ENCODE results near the gene LPP. TPM values are rescaled to one million over a fixed set of nuclear protein-coding genes. Genes with fewer than 3 reads are reported as not detected.
A peak's percentile ranks its signal among the peaks of the same experiment; 100 is the strongest.

Gene LPP
- total RNA-seq, 2 experiments from 2014 or later: 27.5 to 31.8 TPM

DNA sequence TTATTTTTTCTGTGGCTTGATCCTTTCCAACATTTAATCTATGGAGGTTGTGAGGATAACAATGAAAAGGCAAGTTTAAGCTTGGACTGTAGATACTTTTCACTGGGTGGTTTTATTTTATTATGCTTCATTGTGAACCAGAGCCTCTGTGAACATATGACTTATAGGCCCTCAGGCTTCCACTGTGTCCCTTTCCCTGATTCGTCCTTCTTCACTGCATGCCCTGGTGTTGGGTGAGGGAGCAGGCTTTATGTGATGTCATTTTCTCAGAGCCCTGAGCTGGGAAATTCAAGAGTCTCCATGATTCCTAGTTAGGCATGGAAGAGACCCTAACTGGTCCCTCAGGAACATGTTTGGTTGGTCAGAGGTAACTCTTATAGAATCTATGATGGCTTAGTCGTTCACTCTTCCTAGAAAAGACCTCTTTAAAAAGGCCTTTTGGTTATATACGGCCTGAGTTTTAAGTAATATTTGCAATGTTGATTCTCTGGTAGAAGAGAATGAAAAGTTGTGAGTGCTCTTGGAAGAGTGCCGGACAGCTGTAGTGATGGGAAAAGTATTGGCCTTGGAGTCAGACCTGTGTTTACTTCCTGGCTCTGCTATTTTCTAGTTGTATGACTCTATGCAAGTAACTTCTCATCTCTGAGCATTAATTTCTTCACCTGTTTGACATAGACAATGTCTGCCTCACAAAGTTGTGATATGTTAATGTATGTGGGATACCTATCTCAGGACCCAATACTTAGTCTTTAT, 168.4 kb downstream of the LPP start:
- DNase-seq: no peak
- Mint-ChIP-seq H3K27ac (peak overlapping the region; percentile 68), H3K4me3 (peak overlapping the region; percentile 22), H3K9me3 (no peaks in the 10 kb centered on the region), H3K4me1 (ENCODE audit: low read depth) (peaks cover 54% of the 10 kb centered on the region), H3K27me3 (ENCODE audit: low read depth) (no peaks in the 10 kb centered on the region), H3K36me3 (ENCODE audit: low read depth) (peaks cover 6% of the 10 kb centered on the region)
- CTCF ChIA-PET: interaction anchor here (0.6 to 1.3 kb wide), 4 partner anchors 23 to 1795 kb away, joined by 3 to 4 read pairs (median 3); no protein-coding TSS in a partner anchor
- intact Hi-C loops (cut with micrococcal nuclease): loop anchor here (2.0 to 5.0 kb wide), 3 partner anchors 68 to 520 kb away; no protein-coding TSS in a partner anchor

DNA sequence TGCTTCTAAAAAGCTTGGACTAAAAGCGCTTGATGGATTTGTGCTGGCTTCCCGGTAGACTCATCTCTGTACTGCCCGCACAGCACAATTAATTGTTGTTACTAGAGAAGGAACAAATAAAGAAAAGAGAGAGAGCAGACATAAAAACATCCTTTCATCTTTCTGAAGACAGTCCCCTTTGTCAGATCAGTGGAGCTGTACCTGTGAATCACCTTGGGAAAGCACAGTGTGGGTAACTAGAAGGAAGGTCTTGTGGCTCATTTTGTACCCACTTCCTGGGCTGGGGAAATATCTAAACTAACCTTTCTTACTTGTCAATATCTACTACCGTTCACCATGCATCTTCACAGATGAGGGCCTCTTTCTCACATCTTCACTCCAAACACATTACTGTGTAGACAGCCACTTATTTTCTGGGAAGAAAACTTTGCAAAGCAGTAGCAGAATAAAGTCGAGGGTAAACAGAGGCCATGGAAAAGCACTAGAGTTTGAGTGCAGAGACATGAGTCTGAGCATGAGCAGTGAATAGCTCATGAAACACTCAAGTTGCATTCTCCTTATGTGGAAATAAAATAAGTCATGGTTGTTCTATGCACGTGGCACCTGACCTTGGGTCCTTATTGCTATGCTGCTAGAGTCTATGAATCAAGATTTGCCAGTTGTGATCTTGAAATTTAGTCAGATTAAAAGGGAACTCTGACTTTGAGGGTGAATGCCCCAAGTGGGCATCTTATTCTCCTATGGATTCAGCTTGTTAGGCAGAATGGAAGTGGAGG, 169.3 kb downstream of the LPP start:
- Mint-ChIP-seq H3K4me1 (ENCODE audit: low read depth) (peaks cover 52% of the 10 kb centered on the region), H3K36me3 (ENCODE audit: low read depth) (peaks cover 6% of the 10 kb centered on the region), H3K27me3 (ENCODE audit: low read depth) (no peaks in the 10 kb centered on the region), H3K9me3 (no peaks in the 10 kb centered on the region), H3K4me3 (peak overlapping the region; percentile 22), H3K27ac (peak overlapping the region; percentile 68)
- DNase-seq: peak; percentile 79
- CTCF ChIA-PET: interaction anchor here (0.6 to 1.3 kb wide), 8 partner anchors 24 to 1796 kb away, joined by 3 to 4 read pairs (median 3); no protein-coding TSS in a partner anchor
- intact Hi-C loops (cut with micrococcal nuclease): loop anchor here (1.0 to 5.0 kb wide), 19 partner anchors 14 to 594 kb away; no protein-coding TSS in a partner anchor

GRCh38 chr3:188326111-188326510, 172.2 kb downstream of the LPP start:
- Mint-ChIP-seq H3K27me3 (ENCODE audit: low read depth) (no peaks in the 10 kb centered on the region), H3K9me3 (no peaks in the 10 kb centered on the region), H3K36me3 (ENCODE audit: low read depth) (peaks cover 6% of the 10 kb centered on the region), H3K4me1 (ENCODE audit: low read depth) (peaks cover 68% of the 10 kb centered on the region), H3K4me3 (no peak overlapping the region), H3K27ac (no peak overlapping the region)
- CTCF ChIA-PET: interaction anchor here (0.6 kb wide), 1 partner anchor 409 kb away, joined by 4 read pairs; no protein-coding TSS in a partner anchor
- intact Hi-C loops (cut with micrococcal nuclease): no loop called here
- no peak for DNase-seq

GRCh38 chr3:188326968-188327367, 173.0 kb downstream of the LPP start:
- peaks cover 6% of the 10 kb centered on the region for H3K36me3 Mint-ChIP-seq (ENCODE audit: low read depth)
- CTCF ChIA-PET: interaction anchor here (1.3 to 1.4 kb wide), 2 partner anchors 43 to 586 kb away, joined by 3 to 5 read pairs; no protein-coding TSS in a partner anchor
- no peak overlapping the region for H3K4me3 Mint-ChIP-seq
- H3K9me3 Mint-ChIP-seq: no peaks in the 10 kb centered on the region
- DNase-seq: no peak
- H3K4me1 Mint-ChIP-seq (ENCODE audit: low read depth): peaks cover 70% of the 10 kb centered on the region
- no peaks in the 10 kb centered on the region for H3K27me3 Mint-ChIP-seq (ENCODE audit: low read depth)
- no peak overlapping the region for H3K27ac Mint-ChIP-seq
- intact Hi-C loops (cut with micrococcal nuclease): no loop called here

- CTCF ChIA-PET: interaction anchor here (1.3 to 1.4 kb wide), 2 partner anchors 43 to 587 kb away, joined by 3 to 5 read pairs; no protein-coding TSS in a partner anchor
- Mint-ChIP-seq H3K27me3 (ENCODE audit: low read depth) (no peaks in the 10 kb centered on the region), H3K36me3 (ENCODE audit: low read depth) (peaks cover 6% of the 10 kb centered on the region), H3K4me3 (no peak overlapping the region), H3K27ac (no peak overlapping the region), H3K4me1 (ENCODE audit: low read depth) (peaks cover 65% of the 10 kb centered on the region), H3K9me3 (no peaks in the 10 kb centered on the region)
- intact Hi-C loops (cut with micrococcal nuclease): no loop called here
- no peak for DNase-seq
Observed at GRCh38 chr3:188327433-188327832, 173.5 kb downstream of the LPP start.

DNA sequence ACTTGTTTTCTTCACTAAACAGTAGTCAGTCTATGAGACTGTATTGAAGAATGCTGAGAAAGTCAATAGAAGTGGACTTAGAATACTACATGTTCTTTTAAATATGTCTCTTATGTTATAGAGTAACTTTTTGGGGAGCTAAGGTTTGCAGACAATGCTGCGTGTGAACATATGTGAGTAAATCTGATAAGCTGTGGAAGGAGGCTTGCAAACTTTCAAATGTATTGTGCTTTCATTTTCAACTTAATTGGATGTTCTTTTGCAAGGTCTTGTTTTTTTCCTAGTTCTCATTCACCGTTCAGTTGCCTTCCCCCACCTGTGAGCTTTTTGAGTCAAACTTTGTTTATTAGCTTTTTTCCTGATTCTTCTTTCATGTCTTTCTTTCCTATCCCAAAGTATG, 176.2 kb downstream of the LPP start:
- peak overlapping the region; percentile 39 for H3K27ac Mint-ChIP-seq
- CTCF ChIA-PET: interaction anchor here (0.7 kb wide), 1 partner anchor 10 kb away, joined by 3 read pairs; no protein-coding TSS in a partner anchor

DNA sequence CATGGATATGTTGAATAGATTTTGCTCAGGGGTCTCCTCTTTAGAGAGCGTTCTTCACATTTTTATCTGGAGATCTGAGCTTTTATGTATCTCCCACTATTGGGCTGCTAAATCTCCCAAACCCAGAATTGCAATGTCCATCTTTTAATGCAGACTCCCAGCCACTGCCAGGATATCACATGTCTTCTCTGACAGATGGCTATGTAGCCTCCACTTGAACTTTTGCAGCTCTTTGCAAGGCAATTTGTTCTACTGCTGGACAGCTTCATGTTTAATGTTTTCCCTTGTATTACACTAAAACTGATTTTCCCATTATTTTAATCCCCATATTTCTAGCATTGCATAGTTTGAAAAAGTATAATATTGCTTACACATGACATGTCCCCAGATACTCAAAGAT, 177.2 kb downstream of the LPP start:
- intact Hi-C loops (cut with micrococcal nuclease): no loop called here
- Mint-ChIP-seq H3K4me3 (no peak overlapping the region), H3K27ac (no peak overlapping the region), H3K27me3 (ENCODE audit: low read depth) (no peaks in the 10 kb centered on the region), H3K9me3 (no peaks in the 10 kb centered on the region), H3K36me3 (ENCODE audit: low read depth) (peaks cover 4% of the 10 kb centered on the region), H3K4me1 (ENCODE audit: low read depth) (peaks cover 35% of the 10 kb centered on the region)
- DNase-seq: no peak
- CTCF ChIA-PET: no interaction called here

More for the DNA sequence above, 176.2 kb downstream of the LPP start:
- H3K4me1 Mint-ChIP-seq (ENCODE audit: low read depth): peaks cover 41% of the 10 kb centered on the region
- H3K9me3 Mint-ChIP-seq: no peaks in the 10 kb centered on the region
- H3K27me3 Mint-ChIP-seq (ENCODE audit: low read depth): no peaks in the 10 kb centered on the region
- peaks cover 8% of the 10 kb centered on the region for H3K36me3 Mint-ChIP-seq (ENCODE audit: low read depth)
- intact Hi-C loops (cut with micrococcal nuclease): no loop called here
- no peak for DNase-seq
- H3K4me3 Mint-ChIP-seq: no peak overlapping the region

DNA sequence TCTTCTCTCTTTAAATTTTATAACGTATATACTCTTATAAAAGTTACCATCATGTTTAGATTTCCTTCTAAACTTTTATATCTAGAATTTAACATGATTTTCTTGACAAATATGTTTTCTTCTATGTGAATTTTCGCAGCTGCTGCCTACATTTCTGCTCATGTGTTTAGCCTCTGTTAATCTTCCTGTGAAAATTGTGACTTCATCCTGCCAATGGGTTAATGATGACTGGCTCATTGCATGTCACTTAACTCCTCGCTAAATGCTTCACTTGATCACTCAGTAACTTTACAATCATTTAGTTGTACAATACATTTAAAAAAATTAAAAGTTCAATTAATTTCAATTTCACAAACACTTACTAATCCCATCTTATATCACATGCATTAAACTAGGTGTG, 178.1 kb downstream of the LPP start:
- H3K27ac Mint-ChIP-seq: no peak overlapping the region
- DNase-seq: no peak
- H3K9me3 Mint-ChIP-seq: no peaks in the 10 kb centered on the region
- intact Hi-C loops (cut with micrococcal nuclease): no loop called here
- no peaks in the 10 kb centered on the region for H3K27me3 Mint-ChIP-seq (ENCODE audit: low read depth)
- H3K4me3 Mint-ChIP-seq: no peak overlapping the region
- CTCF ChIA-PET: no interaction called here
- H3K36me3 Mint-ChIP-seq (ENCODE audit: low read depth): peaks cover 2% of the 10 kb centered on the region
- H3K4me1 Mint-ChIP-seq (ENCODE audit: low read depth): peaks cover 29% of the 10 kb centered on the region

DNA sequence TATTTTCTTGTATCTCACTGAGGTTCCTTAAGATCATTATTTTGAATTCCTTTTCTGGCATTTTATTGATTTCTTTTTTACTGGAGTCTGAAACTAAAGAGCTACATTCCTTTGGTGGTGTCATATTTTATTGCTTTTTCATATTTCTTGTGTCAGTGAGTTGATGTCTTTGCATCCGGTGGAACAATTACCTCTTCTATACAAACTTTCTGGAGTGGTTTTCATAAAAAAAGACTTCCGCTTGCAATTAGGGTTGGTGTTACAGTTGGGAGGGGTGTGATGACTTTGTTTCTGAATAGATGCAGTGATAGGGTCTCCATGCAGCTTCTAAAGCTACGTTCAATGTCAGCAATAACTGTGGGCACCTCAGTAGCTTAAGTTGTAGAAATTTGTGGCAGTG, 181.7 kb downstream of the LPP start:
- Mint-ChIP-seq H3K4me3 (no peak overlapping the region), H3K27me3 (ENCODE audit: low read depth) (no peaks in the 10 kb centered on the region), H3K36me3 (ENCODE audit: low read depth) (peaks cover 2% of the 10 kb centered on the region), H3K27ac (no peak overlapping the region), H3K4me1 (ENCODE audit: low read depth) (peaks cover 30% of the 10 kb centered on the region), H3K9me3 (no peaks in the 10 kb centered on the region)
- intact Hi-C loops (cut with micrococcal nuclease): loop anchor here (5.0 kb wide), 2 partner anchors 533 to 807 kb away; no protein-coding TSS in a partner anchor
- DNase-seq: no peak
- CTCF ChIA-PET: no interaction called here

DNA sequence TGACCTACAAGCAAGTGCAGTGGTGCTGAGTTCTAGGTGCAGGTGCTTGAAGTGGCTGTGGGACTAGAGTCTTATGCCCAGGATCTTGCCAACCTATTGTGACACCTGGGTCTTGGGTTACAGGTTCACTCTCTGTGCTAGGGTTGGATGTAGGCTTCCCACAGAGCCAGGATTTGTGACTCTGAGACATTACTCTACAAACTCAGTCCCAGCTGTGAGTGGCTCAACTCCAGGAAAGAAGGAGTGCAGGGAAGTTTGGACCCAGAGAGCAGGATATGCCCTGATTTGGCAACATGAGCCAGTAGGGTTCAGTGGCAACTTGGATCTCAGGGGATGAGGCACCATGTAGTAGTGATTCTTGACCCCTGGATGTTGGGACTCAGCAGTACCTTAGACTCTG, 182.2 kb downstream of the LPP start:
- peaks cover 33% of the 10 kb centered on the region for H3K4me1 Mint-ChIP-seq (ENCODE audit: low read depth)
- CTCF ChIA-PET: no interaction called here
- H3K4me3 Mint-ChIP-seq: no peak overlapping the region
- peaks cover 2% of the 10 kb centered on the region for H3K36me3 Mint-ChIP-seq (ENCODE audit: low read depth)
- no peak overlapping the region for H3K27ac Mint-ChIP-seq
- H3K9me3 Mint-ChIP-seq: no peaks in the 10 kb centered on the region
- intact Hi-C loops (cut with micrococcal nuclease): loop anchor here (5.0 kb wide), 2 partner anchors 534 to 806 kb away; no protein-coding TSS in a partner anchor
- no peaks in the 10 kb centered on the region for H3K27me3 Mint-ChIP-seq (ENCODE audit: low read depth)
- DNase-seq: no peak

GRCh38 chr3:188337232-188337631, 183.3 kb downstream of the LPP start:
- intact Hi-C loops (cut with micrococcal nuclease): loop anchor here (5.0 kb wide), 2 partner anchors 535 to 805 kb away; no protein-coding TSS in a partner anchor
- Mint-ChIP-seq H3K36me3 (ENCODE audit: low read depth) (peaks cover 5% of the 10 kb centered on the region), H3K4me3 (no peak overlapping the region), H3K4me1 (ENCODE audit: low read depth) (peaks cover 34% of the 10 kb centered on the region), H3K9me3 (no peaks in the 10 kb centered on the region), H3K27me3 (ENCODE audit: low read depth) (no peaks in the 10 kb centered on the region), H3K27ac (no peak overlapping the region)
- CTCF ChIA-PET: interaction anchor here (1.0 to 1.7 kb wide), 3 partner anchors 15 to 596 kb away, joined by 3 to 6 read pairs (median 3); no protein-coding TSS in a partner anchor
- no peak for DNase-seq

DNA sequence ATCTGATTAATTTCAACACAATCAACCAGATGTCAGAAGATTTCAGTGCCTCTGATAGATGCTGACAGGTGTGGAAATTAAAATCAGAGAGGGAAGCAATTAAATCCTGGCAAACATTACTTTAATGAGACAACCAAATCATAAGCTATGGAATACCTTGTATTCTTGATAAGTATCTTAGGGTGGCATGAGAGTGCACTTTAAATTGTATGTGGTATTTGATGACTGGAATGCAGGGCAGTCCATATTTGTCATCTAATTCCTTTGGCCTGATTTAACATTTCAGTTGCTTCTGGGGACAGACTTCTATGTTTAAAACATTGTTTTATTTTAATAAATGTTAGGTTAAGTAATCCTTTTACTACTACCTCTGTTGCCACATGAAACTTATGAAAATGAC, 184.1 kb downstream of the LPP start:
- no peak overlapping the region for H3K27ac Mint-ChIP-seq

More for the DNA sequence above, 184.1 kb downstream of the LPP start:
- H3K36me3 Mint-ChIP-seq (ENCODE audit: low read depth): peaks cover 7% of the 10 kb centered on the region
- peaks cover 34% of the 10 kb centered on the region for H3K4me1 Mint-ChIP-seq (ENCODE audit: low read depth)
- H3K4me3 Mint-ChIP-seq: no peak overlapping the region
- no peaks in the 10 kb centered on the region for H3K27me3 Mint-ChIP-seq (ENCODE audit: low read depth)
- CTCF ChIA-PET: interaction anchor here (1.0 to 1.7 kb wide), 3 partner anchors 14 to 597 kb away, joined by 3 to 6 read pairs (median 3); no protein-coding TSS in a partner anchor
- no peak for DNase-seq
- intact Hi-C loops (cut with micrococcal nuclease): loop anchor here (5.0 kb wide), 2 partner anchors 536 to 804 kb away; no protein-coding TSS in a partner anchor
- H3K9me3 Mint-ChIP-seq: no peaks in the 10 kb centered on the region

Measured in activated naive CD4-positive, alpha-beta T cell treated with anti-CD3 and anti-CD28 coated beads for 36 hours (primary cell).